Stimulated activated CD4-positive, alpha-beta T cell treated with anti-CD3 and anti-CD28 coated beads, Interleukin-2, amount 100 ng/mL, for 48 hours (primary cell): ENCODE results near the gene CYB5R4.

Experiments used
- DNase-seq, 2 donors: peaks; one replicate each; pipeline ENCODE4 v3.0.0-alpha.2; 2020

Gene CYB5R4

GRCh38 chr6:83998021-83998584 is 138.6 kb downstream of the CYB5R4 start:
- DNase-seq = no peak

- DNase-seq = no peak
Observed at GRCh38 chr6:84001119-84001518, 141.6 kb downstream of the CYB5R4 start.

- DNase-seq = no peak
Observed at GRCh38 chr6:84002226-84002625, 142.7 kb downstream of the CYB5R4 start.

GRCh38 chr6:84003131-84003530 is 143.6 kb downstream of the CYB5R4 start:
- no peak for DNase-seq

GRCh38 chr6:84003654-84004053 is 144.2 kb downstream of the CYB5R4 start:
- DNase-seq = no peak

GRCh38 chr6:84007871-84008270 is 148.4 kb downstream of the CYB5R4 start:
- DNase-seq = no peak

GRCh38 chr6:84013354-84013753 is 153.9 kb downstream of the CYB5R4 start:
- no peak for DNase-seq

GRCh38 chr6:84013931-84014330 is 154.4 kb downstream of the CYB5R4 start:
- DNase-seq = no peak

GRCh38 chr6:84016029-84016428 is 156.5 kb downstream of the CYB5R4 start:
- no peak for DNase-seq
